Mesothelial cell of epicardium (in vitro differentiated cells): ENCODE measurements around the gene CNGA3. TPM values are rescaled to one million over a fixed set of nuclear protein-coding genes. Genes with fewer than 3 reads are reported as not detected.
"Not testable (repeated sequence)": the region's sequence is repeated elsewhere in the genome, so short reads cannot be mapped to it uniquely, and the experiment has no call there.

Experiments used
- DNase-seq, 2 experiments: peaks; one replicate each; pipeline ENCODE4 v3.0.0; 2021; ENCODE audit warnings: low spot score in 2 of 2; ENCODE audit not compliant: unreplicated experiment in 2 of 2
- H3K27ac Mint-ChIP-seq: 2 replicates; pipeline ENCODE4 v1.8.0; 2021; ENCODE audit warnings: mixed read lengths
- H3K27me3 Mint-ChIP-seq: 2 replicates; pipeline ENCODE4 v1.8.0; 2021; ENCODE audit warnings: low read depth, mixed read lengths
- H3K36me3 Mint-ChIP-seq: 2 replicates; pipeline ENCODE4 v1.8.0; 2021; ENCODE audit warnings: mixed read lengths
- H3K4me1 Mint-ChIP-seq: 2 replicates; pipeline ENCODE4 v1.8.0; 2021; ENCODE audit warnings: mixed read lengths
- H3K4me3 Mint-ChIP-seq: 2 replicates; pipeline ENCODE4 v1.8.0; 2021; ENCODE audit warnings: mild to moderate bottlenecking, moderate library complexity, mixed read lengths
- H3K9me3 Mint-ChIP-seq: 2 replicates; pipeline ENCODE4 v1.8.0; 2021; ENCODE audit warnings: mixed read lengths
- total RNA-seq: library from RNA; stranded (reverse); gene quantifications from 3 replicates; pipeline ENCODE4 v1.2.1, GENCODE V29; 2021
- TF ChIP-seq, protein P1 (sequence below): fragments of 200-600 bp; sonication (generic); IDR thresholded peaks from one replicate; pipeline ENCODE4 v1.5.0; 2021; ENCODE audit warnings: antibody characterized with exemption; ENCODE audit not compliant: unreplicated experiment

CNGA3 gene
- total RNA-seq, 1 donor from 2014 or later, result not detected

GRCh38 chr2:98301469-98301868 is 44.8 kb upstream of the CNGA3 start:
- Mint-ChIP-seq H3K9me3 (no peaks in the 10 kb centered on the region), H3K4me3 (no peak overlapping the region), H3K4me1 (no peaks in the 10 kb centered on the region), H3K27me3 (peaks cover 27% of the 10 kb centered on the region), H3K36me3 (no peaks in the 10 kb centered on the region), H3K27ac (no peak overlapping the region)
- DNase-seq, result no peak
- TF ChIP-seq, protein P1, sequence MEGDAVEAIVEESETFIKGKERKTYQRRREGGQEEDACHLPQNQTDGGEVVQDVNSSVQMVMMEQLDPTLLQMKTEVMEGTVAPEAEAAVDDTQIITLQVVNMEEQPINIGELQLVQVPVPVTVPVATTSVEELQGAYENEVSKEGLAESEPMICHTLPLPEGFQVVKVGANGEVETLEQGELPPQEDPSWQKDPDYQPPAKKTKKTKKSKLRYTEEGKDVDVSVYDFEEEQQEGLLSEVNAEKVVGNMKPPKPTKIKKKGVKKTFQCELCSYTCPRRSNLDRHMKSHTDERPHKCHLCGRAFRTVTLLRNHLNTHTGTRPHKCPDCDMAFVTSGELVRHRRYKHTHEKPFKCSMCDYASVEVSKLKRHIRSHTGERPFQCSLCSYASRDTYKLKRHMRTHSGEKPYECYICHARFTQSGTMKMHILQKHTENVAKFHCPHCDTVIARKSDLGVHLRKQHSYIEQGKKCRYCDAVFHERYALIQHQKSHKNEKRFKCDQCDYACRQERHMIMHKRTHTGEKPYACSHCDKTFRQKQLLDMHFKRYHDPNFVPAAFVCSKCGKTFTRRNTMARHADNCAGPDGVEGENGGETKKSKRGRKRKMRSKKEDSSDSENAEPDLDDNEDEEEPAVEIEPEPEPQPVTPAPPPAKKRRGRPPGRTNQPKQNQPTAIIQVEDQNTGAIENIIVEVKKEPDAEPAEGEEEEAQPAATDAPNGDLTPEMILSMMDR, result no peak

DNA sequence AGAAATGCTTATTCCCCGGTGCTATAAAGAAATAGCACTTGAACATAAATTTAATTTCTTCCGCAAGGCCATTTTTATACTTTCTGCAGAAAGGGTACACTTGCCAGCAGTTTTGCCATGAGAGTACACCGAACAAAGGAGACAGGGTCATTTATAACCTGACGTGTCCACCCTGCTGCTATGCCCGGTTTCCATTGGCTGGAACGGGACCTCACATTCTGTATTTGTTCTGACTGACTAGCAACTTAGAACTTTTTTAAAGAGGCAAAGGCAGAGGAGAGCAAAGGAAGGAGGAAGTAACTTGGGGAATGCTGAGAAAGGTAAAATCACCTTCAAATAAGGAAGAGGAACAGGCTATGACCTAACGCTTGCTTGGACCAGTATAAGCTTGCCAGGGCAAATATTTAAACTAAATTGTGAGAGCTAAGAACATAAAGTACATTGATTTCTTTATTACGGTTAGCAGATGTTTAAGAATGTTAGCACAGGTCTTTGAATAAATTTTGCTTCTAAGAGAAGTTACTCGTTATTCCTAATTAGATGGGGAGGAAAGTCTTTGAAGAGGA is 39.0 kb upstream of the CNGA3 start:
- not testable (repeated sequence) for H3K4me3 Mint-ChIP-seq, H3K4me1 Mint-ChIP-seq, DNase-seq, H3K36me3 Mint-ChIP-seq, H3K27ac Mint-ChIP-seq, H3K9me3 Mint-ChIP-seq
- H3K27me3 Mint-ChIP-seq, result peaks cover 47% of the 10 kb centered on the region

DNA sequence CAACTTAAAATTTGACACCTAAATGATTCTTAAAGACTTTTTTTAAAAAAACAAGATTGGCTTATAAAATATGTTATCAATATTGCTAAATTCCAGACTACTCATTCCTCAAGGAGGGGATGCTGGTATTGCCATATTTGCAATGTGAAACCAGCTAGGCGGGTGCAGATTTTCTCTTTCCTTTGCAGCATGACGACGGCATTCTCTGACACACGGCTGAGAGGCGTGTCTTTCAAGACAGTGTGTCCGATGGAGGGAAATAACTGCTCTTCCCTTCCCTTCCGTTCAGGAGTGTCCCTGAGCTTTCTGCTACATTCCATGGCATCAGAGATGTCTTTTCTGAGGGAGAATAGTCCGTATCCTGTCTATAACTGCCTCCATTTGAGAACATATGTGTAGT is 38.2 kb upstream of the CNGA3 start:
- H3K9me3 Mint-ChIP-seq, result no peaks in the 10 kb centered on the region

DNA sequence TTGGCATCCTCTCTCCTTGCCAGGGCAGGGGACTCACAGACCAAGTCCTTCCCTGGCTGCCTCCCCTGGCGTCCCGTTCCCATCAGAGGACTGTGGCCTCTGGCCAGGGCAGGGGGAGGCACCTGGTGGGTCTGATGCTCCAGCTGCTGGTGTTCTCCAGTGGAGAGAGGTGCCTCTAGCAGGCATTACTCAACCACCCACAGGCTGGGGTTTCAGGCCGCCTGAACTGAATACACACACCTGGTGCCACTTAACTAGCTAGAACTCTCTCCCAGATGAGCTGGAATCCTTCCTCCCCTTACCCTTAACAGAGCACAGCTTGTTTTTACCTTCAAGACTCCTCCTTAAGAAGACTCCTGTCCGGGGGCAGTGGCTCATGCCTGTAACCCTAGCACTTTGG is 37.7 kb upstream of the CNGA3 start:
- Mint-ChIP-seq H3K27me3 (peaks cover 50% of the 10 kb centered on the region), H3K27ac (no peak overlapping the region), H3K4me1 (no peaks in the 10 kb centered on the region), H3K36me3 (no peaks in the 10 kb centered on the region), H3K9me3 (no peaks in the 10 kb centered on the region), H3K4me3 (no peak overlapping the region)
- no peak for DNase-seq
- TF ChIP-seq, protein P1, result no peak

More for the DNA sequence above, 38.2 kb upstream of the CNGA3 start:
- TF ChIP-seq, protein P1, result no peak
- DNase-seq, result no peak
- Mint-ChIP-seq H3K27ac (no peak overlapping the region), H3K4me1 (no peaks in the 10 kb centered on the region), H3K4me3 (no peak overlapping the region), H3K36me3 (no peaks in the 10 kb centered on the region), H3K27me3 (peaks cover 46% of the 10 kb centered on the region)

DNA sequence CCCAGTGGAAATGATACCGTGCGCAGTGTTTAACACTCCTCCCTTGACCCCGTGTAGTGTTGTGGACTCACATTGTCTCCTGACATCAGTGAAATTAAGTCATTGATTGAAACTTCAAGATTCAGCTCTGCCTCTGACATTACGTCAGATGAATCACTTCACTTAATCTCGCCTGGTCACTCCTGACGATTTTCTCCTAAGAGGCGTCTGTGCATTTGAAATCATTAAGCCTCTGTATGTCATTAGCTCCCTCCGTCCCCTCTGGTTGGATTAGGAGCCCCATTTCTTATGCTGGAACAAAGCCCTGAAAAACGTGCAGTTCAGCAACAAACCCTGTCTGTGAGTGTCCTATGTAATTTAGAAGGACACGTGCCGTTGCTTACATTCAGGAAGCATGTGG is 36.7 kb upstream of the CNGA3 start:
- peaks cover 48% of the 10 kb centered on the region for H3K27me3 Mint-ChIP-seq
- no peak overlapping the region for H3K4me3 Mint-ChIP-seq
- no peaks in the 10 kb centered on the region for H3K36me3 Mint-ChIP-seq
- no peak for DNase-seq
- H3K4me1 Mint-ChIP-seq, result no peaks in the 10 kb centered on the region
- no peak overlapping the region for H3K27ac Mint-ChIP-seq
- no peaks in the 10 kb centered on the region for H3K9me3 Mint-ChIP-seq
- TF ChIP-seq, protein P1, result no peak

DNA sequence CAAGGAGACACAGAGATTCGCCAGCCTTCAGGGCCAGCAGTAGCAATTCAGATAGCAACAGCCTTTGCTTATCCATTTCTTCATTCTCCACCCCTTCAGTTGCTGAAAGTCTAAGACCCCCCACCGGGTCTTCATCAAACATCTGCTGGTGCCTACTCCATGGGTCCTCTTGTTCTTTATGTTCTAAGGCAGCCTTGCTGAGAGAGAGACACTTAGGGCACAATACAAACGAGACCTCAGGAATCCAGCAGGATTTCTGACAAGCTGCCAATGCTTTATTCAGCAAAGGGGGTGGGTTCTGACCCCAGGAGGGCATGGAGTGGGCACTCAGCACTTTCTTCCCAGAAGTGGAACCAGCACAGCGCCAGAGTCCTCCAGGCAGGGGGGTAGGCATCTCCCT is 36.2 kb upstream of the CNGA3 start:
- H3K4me1 Mint-ChIP-seq, result no peaks in the 10 kb centered on the region
- TF ChIP-seq, protein P1, result no peak
- H3K27me3 Mint-ChIP-seq, result peaks cover 43% of the 10 kb centered on the region
- DNase-seq, result no peak
- H3K36me3 Mint-ChIP-seq, result no peaks in the 10 kb centered on the region
- no peak overlapping the region for H3K27ac Mint-ChIP-seq
- H3K4me3 Mint-ChIP-seq, result no peak overlapping the region
- no peaks in the 10 kb centered on the region for H3K9me3 Mint-ChIP-seq
